K562 (cell line): ENCODE measurements around the gene TM7SF2. TPM values are rescaled to one million over a fixed set of nuclear protein-coding genes. Genes with fewer than 3 reads are reported as not detected.

Experiments used
- ARHGAP35 ChIP-seq: fragments of 450-650 bp; IDR thresholded peaks from 2 replicates; pipeline ENCODE4 v1.6.1; 2018; ENCODE audit not compliant: partially characterized antibody
- ARID1B ChIP-seq: fragments of 450-650 bp; IDR thresholded peaks from 2 replicates; pipeline ENCODE4 v1.6.1; 2016; ENCODE audit warnings: antibody characterized with exemption, mild to moderate bottlenecking, inconsistent platforms
- BACH1 ChIP-seq: fragments of 200-800 bp; sonication (Bioruptor generic); IDR thresholded peaks from 2 replicates; pipeline ENCODE4 v1.6.1; 2016; ENCODE audit warnings: missing genetic modification characterization, missing compliant biosample characterization
- CHD4 ChIP-seq: fragments of 200-600 bp; sonication (generic); IDR thresholded peaks from 3 replicates; pipeline ENCODE4 v1.6.1; 2012; ENCODE audit warnings: low read depth, mild to moderate bottlenecking, mixed read lengths, low read length, inconsistent platforms; ENCODE audit not compliant: insufficient read depth, insufficient replicate concordance, poor library complexity, severe bottlenecking
- HDAC2 ChIP-seq: fragments of 450-650 bp; IDR thresholded peaks from 2 replicates; pipeline ENCODE4 v1.6.1; 2016; ENCODE audit warnings: mild to moderate bottlenecking
- HEY1 ChIP-seq: fragments of 250-450 bp; sonication (Bioruptor Pico); IDR thresholded peaks from 2 replicates; pipeline ENCODE4 v1.5.0; 2020; ENCODE audit warnings: mild to moderate bottlenecking, moderate library complexity, borderline replicate concordance
- HNRNPL ChIP-seq: fragments of 200-400 bp; formaldehyde crosslinking; IDR thresholded peaks from 2 replicates; pipeline ENCODE4 v1.6.1; 2017; ENCODE audit warnings: low read depth, mild to moderate bottlenecking, low read length
- ILK ChIP-seq: fragments of 450-650 bp; IDR thresholded peaks from 2 replicates; pipeline ENCODE4 v1.6.1; 2016; ENCODE audit warnings: missing genetic modification characterization, low read depth, mild to moderate bottlenecking, missing compliant biosample characterization, moderate library complexity, borderline replicate concordance
- MYC ChIP-seq, 2 experiments: fragments of 250-450 bp in 1 of 2; sonication (Bioruptor Pico) in 1 of 2; IDR thresholded peaks; 2 replicates each; pipeline versions ENCODE4 v1.5.1 to v1.6.1; 2012 to 2021; ENCODE audit warnings: low read depth in 2 of 2, borderline replicate concordance in 1 of 2, improper control_type of control experiment in 1 of 2, low read length in 1 of 2, mild to moderate bottlenecking in 1 of 2, moderate library complexity in 1 of 2
- NRF1 ChIP-seq, 2 experiments: fragments of 450-650 bp; IDR thresholded peaks in 1 of 2; conservative IDR thresholded peaks in 1 of 2; 2 replicates each; pipeline ENCODE4 v1.6.1; 2014; ENCODE audit warnings: mild to moderate bottlenecking in 2 of 2
- PKNOX1 ChIP-seq: fragments of 450-650 bp; IDR thresholded peaks from 2 replicates; pipeline ENCODE4 v1.6.1; 2016
- PTBP1 ChIP-seq: fragments of 200-400 bp; formaldehyde crosslinking; IDR thresholded peaks from 2 replicates; pipeline ENCODE4 v1.6.1; 2017; ENCODE audit warnings: low read depth, low read length
- RBM34 ChIP-seq: fragments of 200-400 bp; formaldehyde crosslinking; IDR thresholded peaks from 2 replicates; pipeline ENCODE4 v1.6.1; 2018; ENCODE audit warnings: low read length, borderline replicate concordance; ENCODE audit not compliant: insufficient read depth
- SMARCA4 ChIP-seq: fragments of 450-650 bp; IDR thresholded peaks from 2 replicates; pipeline ENCODE4 v1.6.1; 2016
- SNRNP70 ChIP-seq: fragments of 200-400 bp; formaldehyde crosslinking; optimal IDR thresholded peaks from 2 replicates; pipeline ENCODE3; 2017; ENCODE audit warnings: low read depth, low read length
- THRA ChIP-seq: fragments of 450-650 bp; IDR thresholded peaks from 2 replicates; pipeline ENCODE4 v1.6.1; 2017; ENCODE audit warnings: mild to moderate bottlenecking, moderate library complexity
- WHSC1 ChIP-seq: IDR thresholded peaks from one replicate; pipeline ENCODE4 v1.6.1; 2012; ENCODE audit warnings: low read length, control low read depth, inconsistent platforms
- ZC3H8 ChIP-seq: fragments of 450-650 bp; IDR thresholded peaks from 2 replicates; pipeline ENCODE4 v1.6.1; 2017
- ZNF311 ChIP-seq: fragments of 250-450 bp; sonication (Bioruptor Pico); IDR thresholded peaks from 2 replicates; pipeline ENCODE4 v1.4.0; 2020; ENCODE audit warnings: mild to moderate bottlenecking, moderate library complexity
- ZNF436 ChIP-seq: fragments of 250-450, 450-650 bp; sonication (Bioruptor Pico); formaldehyde crosslinking; IDR thresholded peaks from 2 replicates; pipeline ENCODE4 v1.7.0; 2020; ENCODE audit warnings: mild to moderate bottlenecking
- ZNF444 ChIP-seq: fragments of 250-450 bp; sonication (Bioruptor Pico); IDR thresholded peaks from 2 replicates; pipeline ENCODE4 v1.4.0; 2020; ENCODE audit warnings: mild to moderate bottlenecking, moderate library complexity
- ZNF445 ChIP-seq: fragments of 250-450 bp; sonication (Bioruptor Pico); IDR thresholded peaks from 2 replicates; pipeline ENCODE4 v1.4.0; 2020; ENCODE audit warnings: low read depth, mild to moderate bottlenecking, moderate library complexity
- polyA plus RNA-seq, 8 experiments: library from polyadenylated mRNA; depleted of rRNA in 4 of 8; stranded (reverse) in 5 of 8; unstranded in 3 of 8; fragments of >200 nt; fragmentation: Nextera tagmentation in 2 of 8; fragmentation: Illumina TruSeq in 1 of 8; extraction: Ambion mirVana in 2 of 8; extraction: Trizol in 1 of 8; gene quantifications; 2 replicates each; pipeline versions ENCODE4 v1.2.1 to v1.2.3, GENCODE V29; 2011 to 2014; ENCODE audit warnings: inconsistent platforms in 1 of 8, missing spikeins in 1 of 8
- total RNA-seq, 7 experiments: library from RNA; depleted of rRNA in 6 of 7; stranded (reverse); fragments of >200 nt in 6 of 7; fragmentation: Illumina TruSeq in 2 of 7; extraction: Trizol in 2 of 7; gene quantifications; 2 replicates each; pipeline versions ENCODE4 v1.2.1 to v1.2.3, GENCODE V29; 2011 to 2021; ENCODE audit warnings: low replicate concordance in 1 of 7
- TF ChIP-seq, protein P1 (sequence below): sonication (generic); formaldehyde crosslinking; IDR thresholded peaks from 2 replicates; pipeline ENCODE4 v1.8.1; 2023; ENCODE audit warnings: mild to moderate bottlenecking, missing genetic modification reagents, moderate library complexity

Gene TM7SF2
- total and polyA plus RNA-seq, 9 of the 15 experiments (the other 6 are each of a cell fraction or from before 2014, with no cell fraction given): 1.2 to 22.0 (median 14.3) TPM

- TF ChIP-seq RBM34 (no peak), PTBP1 (no peak), ARID1B (peak; percentile 54; the same call in 1 of the 2 replicates), MYC (IDR thresholded peaks at IDR 0.05; ENCODE audit: low read depth, low read length) (peak; percentile 76), MYC (CRISPR knock-in tag; IDR thresholded peaks at IDR 0.05; ENCODE audit: borderline replicate concordance, low read depth) (peak; percentile 89; the same call in 1 of the 2 replicates), ILK (tag) (no peak), ZNF311 (CRISPR knock-in tag) (no peak), ZNF444 (no peak), HNRNPL (no peak), ARHGAP35 (no peak), ZNF445 (CRISPR knock-in tag) (peak; percentile 34; the same call in 1 of the 2 replicates), CHD4 (no peak), BACH1 (tag) (no peak), PKNOX1 (no peak; the same call in 1 of the 2 replicates), SMARCA4 (no peak), NRF1 (conservative IDR thresholded peaks at IDR 0.05 in 1 of 2, IDR thresholded peaks at IDR 0.05 in 1 of 2) (peak; percentile 72 to 75), SNRNP70 (no peak), ZC3H8 (no peak), HEY1 (CRISPR knock-in tag) (no peak), WHSC1 (no peak), THRA (no peak), ZNF436 (no peak), HDAC2 (no peak; the same call in 1 of the 2 replicates)
- TF ChIP-seq, protein P1, sequence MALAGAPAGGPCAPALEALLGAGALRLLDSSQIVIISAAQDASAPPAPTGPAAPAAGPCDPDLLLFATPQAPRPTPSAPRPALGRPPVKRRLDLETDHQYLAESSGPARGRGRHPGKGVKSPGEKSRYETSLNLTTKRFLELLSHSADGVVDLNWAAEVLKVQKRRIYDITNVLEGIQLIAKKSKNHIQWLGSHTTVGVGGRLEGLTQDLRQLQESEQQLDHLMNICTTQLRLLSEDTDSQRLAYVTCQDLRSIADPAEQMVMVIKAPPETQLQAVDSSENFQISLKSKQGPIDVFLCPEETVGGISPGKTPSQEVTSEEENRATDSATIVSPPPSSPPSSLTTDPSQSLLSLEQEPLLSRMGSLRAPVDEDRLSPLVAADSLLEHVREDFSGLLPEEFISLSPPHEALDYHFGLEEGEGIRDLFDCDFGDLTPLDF (CRISPR knock-in tag): peak; percentile 53
Measured at GRCh38 chr11:65134240-65134951, 22.7 kb downstream of the TM7SF2 start, which contains the start of gene SYVN1 (continued).
